Measurements from ENCODE around the gene MAN2A1.

GRCh38 chr5:109784687-109785086, 95.0 kb downstream of the MAN2A1 start:
- TF ChIP-seq POLR2A (IDR thresholded peaks at IDR 0.05) (no peak), CTCF (IDR thresholded peaks at IDR 0.05) (no peak), POLR2AphosphoS5 (IDR thresholded peaks at IDR 0.05) (no peak)
